SIG-M5 (cell line): ENCODE measurements around the gene CTNNBL1.

Experiments
- DNase-seq: peaks from one replicate; lab custom pipeline; 2025; lab: John Stamatoyannopoulos, UW

CTNNBL1 gene

GRCh38 chr20:37879843-37880242 lies 186.0 kb downstream of the CTNNBL1 start:
- DNase-seq, result no peak

GRCh38 chr20:37880726-37881591 lies 187.1 kb downstream of the CTNNBL1 start:
- no peak for DNase-seq

GRCh38 chr20:37881601-37882343 lies 187.9 kb downstream of the CTNNBL1 start:
- no peak for DNase-seq

- no peak for DNase-seq
These were observed 189.3 kb downstream of the CTNNBL1 start for GRCh38 chr20:37882961-37883712.

GRCh38 chr20:37885042-37885441 lies 191.2 kb downstream of the CTNNBL1 start:
- no peak for DNase-seq

GRCh38 chr20:37885593-37886503 lies 192.0 kb downstream of the CTNNBL1 start:
- DNase-seq, result no peak

GRCh38 chr20:37886851-37887297 lies 193.0 kb downstream of the CTNNBL1 start:
- no peak for DNase-seq

GRCh38 chr20:37888641-37889040 lies 194.8 kb downstream of the CTNNBL1 start:
- no peak for DNase-seq

- DNase-seq, result no peak
These were observed 196.3 kb downstream of the CTNNBL1 start for GRCh38 chr20:37890108-37890507.

- no peak for DNase-seq
These were observed 196.8 kb downstream of the CTNNBL1 start for GRCh38 chr20:37890643-37891042.

- DNase-seq, result no peak
These were observed 198.2 kb downstream of the CTNNBL1 start for GRCh38 chr20:37892001-37892400.

GRCh38 chr20:37893566-37894241 lies 199.9 kb downstream of the CTNNBL1 start:
- DNase-seq, result no peak

GRCh38 chr20:37894454-37894853 lies 200.6 kb downstream of the CTNNBL1 start:
- no peak for DNase-seq

GRCh38 chr20:37895166-37895565 lies 201.3 kb downstream of the CTNNBL1 start:
- DNase-seq, result no peak

- no peak for DNase-seq
These were observed 203.2 kb downstream of the CTNNBL1 start for GRCh38 chr20:37896932-37897548.

- DNase-seq, result no peak
These were observed 204.6 kb downstream of the CTNNBL1 start for GRCh38 chr20:37898233-37899104.

- no peak for DNase-seq
These were observed 205.5 kb downstream of the CTNNBL1 start for GRCh38 chr20:37899105-37900045.

GRCh38 chr20:37901240-37901639 lies 207.4 kb downstream of the CTNNBL1 start:
- no peak for DNase-seq
